GM21390 (cell line): ENCODE data around the gene KLRC1.
"Not testable (repeated sequence)": the region's sequence is repeated elsewhere in the genome, so short reads cannot be mapped to it uniquely, and the experiment has no call there.

Experiments
- ATAC-seq: cut with Tn5 transposase; IDR thresholded peaks from one replicate; pipeline ENCODE4 v1.9.1; 2021; ENCODE audit not compliant: unreplicated experiment

KLRC1 gene

GRCh38 chr12:10422159-10422558, 31.0 kb downstream of the KLRC1 start:
- not testable (repeated sequence) for ATAC-seq

DNA sequence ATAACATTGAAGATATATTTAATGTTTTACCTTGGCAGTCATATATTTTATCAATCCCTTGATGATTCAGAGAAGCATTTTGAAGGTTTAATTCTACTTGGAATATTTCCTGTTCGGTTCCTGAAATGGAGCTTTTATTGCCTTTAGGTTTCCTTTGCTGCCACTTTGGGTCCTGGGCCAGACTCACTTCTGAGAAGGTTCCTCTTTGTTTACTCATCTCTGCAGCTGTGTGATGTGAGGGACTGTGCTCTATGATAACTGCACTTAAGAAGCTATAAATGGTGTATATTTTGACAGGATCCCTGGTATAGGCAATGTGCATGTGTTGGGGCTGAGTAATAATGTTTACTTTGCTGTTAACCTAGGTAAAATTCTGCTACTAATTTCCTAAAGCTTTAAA, 32.8 kb downstream of the KLRC1 start, which contains the start of gene KLRC3:
KLRC3 (minus strand) TSS at position 262 of the 400 bp plus-strand sequence; CDS start at position 217, 45 bp downstream.
- ATAC-seq, result not testable (repeated sequence)

- ATAC-seq, result no peak
Observed at GRCh38 chr12:10409392-10409791, 43.8 kb downstream of the KLRC1 start, which contains the start of gene KLRC4. KLRC4 (minus strand) TSS chr12:10409757; CDS start chr12:10409575, 182 bp downstream.

- ATAC-seq, result no peak
Observed at GRCh38 chr12:10408842-10409241, 44.3 kb downstream of the KLRC1 start.

GRCh38 chr12:10406725-10407124, 46.5 kb downstream of the KLRC1 start:
- no peak for ATAC-seq

DNA sequence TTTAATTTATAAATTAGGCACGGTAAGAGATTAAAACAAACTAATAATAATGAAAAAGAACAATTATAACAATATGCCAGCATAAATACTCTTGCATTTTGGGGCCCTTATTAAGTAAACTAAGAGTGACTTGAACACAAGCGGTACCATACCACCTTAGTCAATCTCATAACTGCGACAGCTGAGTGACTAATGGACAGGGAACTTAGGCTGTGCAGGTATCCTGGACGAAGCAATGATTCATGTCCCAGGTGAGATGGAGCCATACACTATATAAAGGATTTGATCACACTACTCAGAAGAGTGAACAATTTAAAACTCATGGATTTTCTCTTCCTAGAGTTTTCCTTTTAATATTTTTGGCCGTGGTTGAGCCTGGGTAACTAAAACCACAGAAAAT, 47.9 kb downstream of the KLRC1 start:
- ATAC-seq, result no peak

- ATAC-seq, result no peak
Observed at GRCh38 chr12:10404798-10405197, 48.4 kb downstream of the KLRC1 start.

GRCh38 chr12:10400829-10401228, 52.3 kb downstream of the KLRC1 start:
- ATAC-seq, result no peak

DNA sequence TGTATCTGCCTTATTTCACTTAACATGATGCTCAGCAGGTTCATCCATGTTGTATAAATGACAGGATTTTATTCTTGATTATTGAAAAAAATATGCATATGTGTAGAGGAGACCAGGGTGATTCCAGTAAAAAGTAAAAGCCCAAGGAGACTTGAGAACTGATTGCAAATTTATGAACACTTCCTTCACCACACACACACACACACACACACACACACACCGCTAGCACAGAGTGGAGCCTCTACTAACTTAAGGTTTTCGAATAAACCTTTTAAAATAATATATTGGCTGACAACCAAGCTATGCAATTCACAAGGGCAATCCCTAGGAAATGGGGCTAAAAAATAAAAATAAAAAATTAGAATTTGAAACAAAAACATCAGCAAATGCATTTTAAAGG, 55.0 kb downstream of the KLRC1 start:
- ATAC-seq, result no peak

GRCh38 chr12:10397296-10397695, 55.9 kb downstream of the KLRC1 start:
- no peak for ATAC-seq

DNA sequence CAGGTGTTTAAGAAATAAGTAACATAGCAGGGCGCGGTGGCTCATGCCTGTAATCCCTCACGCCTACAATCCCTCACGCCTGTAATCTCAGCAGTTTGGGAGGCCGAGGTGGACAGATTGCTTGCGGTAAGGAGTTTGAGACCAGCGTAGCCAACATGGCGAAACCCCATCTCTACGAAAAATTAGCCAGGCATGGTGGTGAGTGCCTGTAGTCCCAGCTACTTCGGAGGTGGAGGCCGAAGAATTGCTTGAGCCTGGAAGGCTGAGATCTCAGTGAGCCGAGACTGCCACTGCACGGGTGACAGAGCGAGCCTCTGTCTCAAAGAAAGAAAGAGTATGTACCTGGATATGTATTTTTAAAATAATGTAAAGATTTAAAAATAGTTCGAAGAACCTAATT, 57.0 kb downstream of the KLRC1 start:
- not testable (repeated sequence) for ATAC-seq
